GM23338 (cell line): Measurements from ENCODE around the gene LPIN1. TPM values are rescaled to one million over a fixed set of nuclear protein-coding genes. Genes with fewer than 3 reads are reported as not detected.

Experiments
- ATAC-seq: fragments of 200-7000 bp; cut with Tn5 transposase; 3 replicates; pipeline ENCODE4 v1.9.1; 2020
- DNase-seq: peaks from one replicate; pipeline ENCODE4 v3.0.0-alpha.2; 2015; ENCODE audit warnings: low spot score
- H2AFZ ChIP-seq: fragments of 200-600 bp; sonication (generic); 2 replicates; pipeline ENCODE4 v1.8.0; 2016; ENCODE audit warnings: antibody characterized with exemption, mild to moderate bottlenecking, moderate library complexity
- H3F3A ChIP-seq: fragments of 200-600 bp; sonication (generic); replicated peaks from 2 replicates; pipeline ENCODE4 v1.8.0; 2017; ENCODE audit warnings: antibody characterized with exemption, mixed run types, low read depth
- H3K27ac ChIP-seq: fragments of 200-600 bp; sonication (generic); 2 replicates; pipeline ENCODE4 v1.6.1; 2016; ENCODE audit warnings: low read depth
- H3K27me3 ChIP-seq: fragments of 200-600 bp; sonication (generic); 2 replicates; pipeline ENCODE4 v1.8.0; 2016; ENCODE audit warnings: mild to moderate bottlenecking, mixed run types, moderate library complexity; ENCODE audit not compliant: insufficient read depth
- H3K36me3 ChIP-seq: fragments of 200-600 bp; sonication (generic); 2 replicates; pipeline ENCODE4 v1.8.0; 2016; ENCODE audit warnings: mild to moderate bottlenecking; ENCODE audit not compliant: insufficient read depth
- H3K4me1 ChIP-seq: fragments of 200-600 bp; sonication (generic); 2 replicates; pipeline ENCODE4 v1.8.0; 2016; ENCODE audit warnings: mild to moderate bottlenecking, moderate library complexity; ENCODE audit not compliant: insufficient read depth
- H3K4me2 ChIP-seq: fragments of 200-600 bp; sonication (generic); 2 replicates; pipeline ENCODE4 v1.7.1; 2017; ENCODE audit warnings: mixed run types
- H3K4me3 ChIP-seq: fragments of 200-600 bp; sonication (generic); 2 replicates; pipeline ENCODE4 v1.6.1; 2016; ENCODE audit warnings: mixed run types
- H3K79me2 ChIP-seq: fragments of 200-600 bp; sonication (generic); replicated peaks from 2 replicates; pipeline ENCODE4 v1.8.0; 2017; ENCODE audit warnings: mild to moderate bottlenecking; ENCODE audit not compliant: insufficient read depth
- H3K9me2 ChIP-seq: fragments of 200-600 bp; sonication (generic); 2 replicates; pipeline ENCODE4 v1.8.0; 2017; ENCODE audit not compliant: insufficient read depth
- H4K20me1 ChIP-seq: fragments of 200-600 bp; sonication (generic); replicated peaks from 2 replicates; pipeline ENCODE4 v1.8.0; 2017; ENCODE audit warnings: mild to moderate bottlenecking; ENCODE audit not compliant: insufficient read depth
- H3K27ac Mint-ChIP-seq: 2 replicates; pipeline ENCODE4 v1.8.0; 2020; ENCODE audit warnings: inconsistent platforms, mild to moderate bottlenecking, moderate library complexity, mixed read lengths
- H3K27me3 Mint-ChIP-seq: 3 replicates; pipeline ENCODE4 v1.8.0; 2022; ENCODE audit warnings: low read depth, mild to moderate bottlenecking, moderate library complexity, mixed read lengths, inconsistent platforms; ENCODE audit not compliant: insufficient read depth, poor library complexity
- H3K36me3 Mint-ChIP-seq: 3 replicates; pipeline ENCODE4 v1.8.0; 2021; ENCODE audit warnings: low read depth, mild to moderate bottlenecking, inconsistent platforms, moderate library complexity, mixed read lengths
- H3K4me1 Mint-ChIP-seq: 3 replicates; pipeline ENCODE4 v1.8.0; 2020; ENCODE audit warnings: mild to moderate bottlenecking, inconsistent platforms, mixed read lengths
- H3K4me3 Mint-ChIP-seq: 3 replicates; pipeline ENCODE4 v1.8.0; 2021; ENCODE audit warnings: moderate library complexity, mild to moderate bottlenecking, inconsistent platforms, mixed read lengths
- H3K9me3 Mint-ChIP-seq: 3 replicates; pipeline ENCODE4 v1.8.0; 2020; ENCODE audit warnings: moderate library complexity, mild to moderate bottlenecking, inconsistent platforms, mixed read lengths
- CREB1 ChIP-seq: fragments of 250-450 bp; sonication (Bioruptor Pico); IDR thresholded peaks from 2 replicates; pipeline ENCODE4 v1.5.0; 2020; ENCODE audit warnings: low read depth, mild to moderate bottlenecking, moderate library complexity
- EZH2 ChIP-seq: fragments of 200-600 bp; sonication (generic); IDR thresholded peaks from one replicate; pipeline ENCODE4 v1.8.0; 2017; ENCODE audit warnings: antibody characterized with exemption, mild to moderate bottlenecking, low read depth; ENCODE audit not compliant: unreplicated experiment
- NANOG ChIP-seq: IDR thresholded peaks from 2 replicates; pipeline ENCODE4 v1.6.1; 2016; ENCODE audit warnings: antibody characterized with exemption, borderline replicate concordance
- STAT1 ChIP-seq: IDR thresholded peaks from one replicate; pipeline ENCODE4 v1.6.1; 2016; ENCODE audit warnings: antibody characterized with exemption; ENCODE audit not compliant: unreplicated experiment
- ZNF462 ChIP-seq: fragments of 250-450 bp; sonication (Bioruptor Pico); IDR thresholded peaks from 2 replicates; pipeline ENCODE4 v1.5.0; 2020; ENCODE audit warnings: mild to moderate bottlenecking, moderate library complexity
- polyA plus RNA-seq: library from polyadenylated mRNA; unstranded; fragments of >200 nt; fragmentation: Nextera tagmentation; extraction: Ambion mirVana; gene quantifications from 2 replicates; pipeline ENCODE4 v1.2.1, GENCODE V29; 2016
- total RNA-seq: library from RNA; depleted of rRNA; stranded (reverse); fragments of >200 nt; shearing (Covaris generic); gene quantifications from 2 replicates; pipeline ENCODE4 v1.2.3, GENCODE V29; 2014
- TF ChIP-seq, protein P1 (sequence below), 2 experiments: fragments of 200-600 bp in 1 of 2; sonication (generic) in 1 of 2; conservative IDR thresholded peaks; 2 replicates each; pipeline versions ENCODE4 v1.5.1 to v1.6.1; 2016 to 2017; ENCODE audit warnings: antibody characterized with exemption in 2 of 2, low read depth in 2 of 2, mild to moderate bottlenecking in 2 of 2, moderate library complexity in 1 of 2
- TF ChIP-seq, protein P2 (sequence below): IDR thresholded peaks from one replicate; pipeline ENCODE4 v1.6.1; 2018; ENCODE audit warnings: antibody characterized with exemption; ENCODE audit not compliant: unreplicated experiment
- TF ChIP-seq, protein P3 (sequence below): IDR thresholded peaks from 2 replicates; pipeline ENCODE4 v1.6.1; 2016; ENCODE audit warnings: antibody characterized with exemption

Gene LPIN1
- total and polyA plus RNA-seq, 2 experiments from 2014 or later: 4.4 to 9.5 TPM

DNA sequence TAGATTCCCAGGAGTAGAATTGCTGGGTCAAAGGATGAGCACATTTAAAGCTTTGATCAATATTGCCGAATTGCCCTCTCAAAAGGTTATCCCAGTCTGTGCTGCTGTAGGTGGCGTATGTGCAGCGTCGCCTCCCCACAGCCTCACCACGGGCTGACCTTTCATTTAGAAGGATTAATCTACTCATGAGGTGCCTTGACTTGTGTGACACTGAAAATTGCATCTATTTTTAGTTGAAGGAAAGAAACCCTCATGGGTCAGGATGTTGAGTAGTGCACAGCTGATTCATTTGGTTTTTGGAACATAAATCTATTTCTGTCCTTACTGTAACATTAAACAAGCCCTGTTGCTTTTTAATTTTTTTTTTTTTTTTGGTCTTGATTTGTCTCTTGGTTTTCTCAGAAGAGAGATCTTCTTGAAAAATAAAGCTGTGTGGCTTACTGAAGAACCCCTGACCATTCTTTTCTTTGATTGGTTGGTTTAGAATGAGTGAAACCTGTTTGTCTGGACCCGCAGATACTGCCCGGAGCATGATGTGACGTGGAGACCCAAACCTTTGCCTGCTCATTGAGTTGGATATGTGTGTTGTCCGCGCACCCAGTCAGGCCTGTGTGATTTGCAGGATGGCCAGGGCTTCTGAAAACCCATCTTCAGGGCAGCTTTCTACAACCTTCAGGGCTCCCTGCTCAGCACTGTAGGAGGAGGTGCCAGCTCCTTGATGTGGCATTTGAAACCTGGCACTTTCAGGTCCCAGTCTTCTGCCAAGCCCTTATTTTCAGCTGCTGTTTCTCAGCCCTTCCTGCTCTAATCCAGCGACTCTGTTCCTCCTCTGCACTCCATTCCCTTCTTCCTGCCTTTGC, 61.0 kb downstream of the LPIN1 start:
- TF ChIP-seq, protein P1, sequence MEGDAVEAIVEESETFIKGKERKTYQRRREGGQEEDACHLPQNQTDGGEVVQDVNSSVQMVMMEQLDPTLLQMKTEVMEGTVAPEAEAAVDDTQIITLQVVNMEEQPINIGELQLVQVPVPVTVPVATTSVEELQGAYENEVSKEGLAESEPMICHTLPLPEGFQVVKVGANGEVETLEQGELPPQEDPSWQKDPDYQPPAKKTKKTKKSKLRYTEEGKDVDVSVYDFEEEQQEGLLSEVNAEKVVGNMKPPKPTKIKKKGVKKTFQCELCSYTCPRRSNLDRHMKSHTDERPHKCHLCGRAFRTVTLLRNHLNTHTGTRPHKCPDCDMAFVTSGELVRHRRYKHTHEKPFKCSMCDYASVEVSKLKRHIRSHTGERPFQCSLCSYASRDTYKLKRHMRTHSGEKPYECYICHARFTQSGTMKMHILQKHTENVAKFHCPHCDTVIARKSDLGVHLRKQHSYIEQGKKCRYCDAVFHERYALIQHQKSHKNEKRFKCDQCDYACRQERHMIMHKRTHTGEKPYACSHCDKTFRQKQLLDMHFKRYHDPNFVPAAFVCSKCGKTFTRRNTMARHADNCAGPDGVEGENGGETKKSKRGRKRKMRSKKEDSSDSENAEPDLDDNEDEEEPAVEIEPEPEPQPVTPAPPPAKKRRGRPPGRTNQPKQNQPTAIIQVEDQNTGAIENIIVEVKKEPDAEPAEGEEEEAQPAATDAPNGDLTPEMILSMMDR (conservative IDR thresholded peaks at IDR 0.05; ENCODE audit: low read depth in 2 of 2): 0 out of 4 replicates have a peak, but pooled peaks of 1 of the 2 experiments have one; percentile 5
- TF ChIP-seq, protein P2, sequence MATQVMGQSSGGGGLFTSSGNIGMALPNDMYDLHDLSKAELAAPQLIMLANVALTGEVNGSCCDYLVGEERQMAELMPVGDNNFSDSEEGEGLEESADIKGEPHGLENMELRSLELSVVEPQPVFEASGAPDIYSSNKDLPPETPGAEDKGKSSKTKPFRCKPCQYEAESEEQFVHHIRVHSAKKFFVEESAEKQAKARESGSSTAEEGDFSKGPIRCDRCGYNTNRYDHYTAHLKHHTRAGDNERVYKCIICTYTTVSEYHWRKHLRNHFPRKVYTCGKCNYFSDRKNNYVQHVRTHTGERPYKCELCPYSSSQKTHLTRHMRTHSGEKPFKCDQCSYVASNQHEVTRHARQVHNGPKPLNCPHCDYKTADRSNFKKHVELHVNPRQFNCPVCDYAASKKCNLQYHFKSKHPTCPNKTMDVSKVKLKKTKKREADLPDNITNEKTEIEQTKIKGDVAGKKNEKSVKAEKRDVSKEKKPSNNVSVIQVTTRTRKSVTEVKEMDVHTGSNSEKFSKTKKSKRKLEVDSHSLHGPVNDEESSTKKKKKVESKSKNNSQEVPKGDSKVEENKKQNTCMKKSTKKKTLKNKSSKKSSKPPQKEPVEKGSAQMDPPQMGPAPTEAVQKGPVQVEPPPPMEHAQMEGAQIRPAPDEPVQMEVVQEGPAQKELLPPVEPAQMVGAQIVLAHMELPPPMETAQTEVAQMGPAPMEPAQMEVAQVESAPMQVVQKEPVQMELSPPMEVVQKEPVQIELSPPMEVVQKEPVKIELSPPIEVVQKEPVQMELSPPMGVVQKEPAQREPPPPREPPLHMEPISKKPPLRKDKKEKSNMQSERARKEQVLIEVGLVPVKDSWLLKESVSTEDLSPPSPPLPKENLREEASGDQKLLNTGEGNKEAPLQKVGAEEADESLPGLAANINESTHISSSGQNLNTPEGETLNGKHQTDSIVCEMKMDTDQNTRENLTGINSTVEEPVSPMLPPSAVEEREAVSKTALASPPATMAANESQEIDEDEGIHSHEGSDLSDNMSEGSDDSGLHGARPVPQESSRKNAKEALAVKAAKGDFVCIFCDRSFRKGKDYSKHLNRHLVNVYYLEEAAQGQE: no peak
- Histone ChIP-seq H3K4me1 (no peaks in the 10 kb centered on the region), H3K36me3 (no peaks in the 10 kb centered on the region; the same call in 1 of the 2 replicates), H3K9me2 (no peaks in the 10 kb centered on the region), H3K27ac (no peak overlapping the region), H3K4me3 (no peak overlapping the region), H3K79me2 (no peaks in the 10 kb centered on the region), H2AFZ (no peak overlapping the region), H4K20me1 (no peaks in the 10 kb centered on the region), H3F3A (no peaks in the 10 kb centered on the region), H3K4me2 (no peak overlapping the region), H3K27me3 (no peaks in the 10 kb centered on the region)
- no peak for DNase-seq
- H3K27ac Mint-ChIP-seq: no peak overlapping the region
- no peak overlapping the region for H3K4me3 Mint-ChIP-seq
- H3K27me3 Mint-ChIP-seq: peaks cover under 1% of the 10 kb centered on the region
- no peak for ATAC-seq
- peaks cover 25% of the 10 kb centered on the region for H3K36me3 Mint-ChIP-seq
- H3K4me1 Mint-ChIP-seq: no peaks in the 10 kb centered on the region
- no peaks in the 10 kb centered on the region for H3K9me3 Mint-ChIP-seq

DNA sequence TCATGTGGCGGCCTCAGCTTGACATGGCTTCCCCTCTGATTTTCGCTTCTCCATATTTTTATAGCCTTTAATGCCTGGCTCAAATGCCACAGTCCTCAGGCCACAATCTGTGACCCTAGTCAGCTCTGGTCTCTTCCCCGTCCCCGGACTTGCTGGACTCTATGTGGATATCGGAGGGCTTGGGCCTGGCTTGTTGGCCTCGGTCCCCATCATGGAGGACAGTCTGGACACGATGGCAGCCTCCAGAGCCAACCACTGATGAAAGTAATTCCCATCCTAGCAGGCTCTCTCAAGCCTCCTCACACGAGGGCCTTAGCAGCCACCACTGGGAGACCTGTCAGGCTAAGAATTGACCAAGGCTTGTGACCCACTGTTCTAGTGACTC, 61.6 kb downstream of the LPIN1 start:
- H2AFZ ChIP-seq: no peak overlapping the region
- Mint-ChIP-seq H3K27ac (no peak overlapping the region), H3K4me3 (no peak overlapping the region), H3K27me3 (peaks cover 4% of the 10 kb centered on the region), H3K36me3 (peaks cover 25% of the 10 kb centered on the region), H3K9me3 (no peaks in the 10 kb centered on the region), H3K4me1 (no peaks in the 10 kb centered on the region)
- H3K79me2 ChIP-seq: no peaks in the 10 kb centered on the region
- H3K4me2 ChIP-seq: no peak overlapping the region
- H3K9me2 ChIP-seq: no peaks in the 10 kb centered on the region
- no peak for DNase-seq
- H3K4me1 ChIP-seq: no peaks in the 10 kb centered on the region
- H3K27ac ChIP-seq: no peak overlapping the region
- no peaks in the 10 kb centered on the region for H3K27me3 ChIP-seq
- no peak for ATAC-seq
- H4K20me1 ChIP-seq: no peaks in the 10 kb centered on the region
- no peaks in the 10 kb centered on the region for H3F3A ChIP-seq
- H3K36me3 ChIP-seq: no peaks in the 10 kb centered on the region; the same call in 1 of the 2 replicates
- no peak overlapping the region for H3K4me3 ChIP-seq
- TF ChIP-seq CREB1 (CRISPR knock-in tag): no peak
- no peak for TF ChIP-seq ZNF462 (CRISPR knock-in tag)
- no peak for TF ChIP-seq NANOG
- no peak for TF ChIP-seq STAT1
- TF ChIP-seq, protein P3, sequence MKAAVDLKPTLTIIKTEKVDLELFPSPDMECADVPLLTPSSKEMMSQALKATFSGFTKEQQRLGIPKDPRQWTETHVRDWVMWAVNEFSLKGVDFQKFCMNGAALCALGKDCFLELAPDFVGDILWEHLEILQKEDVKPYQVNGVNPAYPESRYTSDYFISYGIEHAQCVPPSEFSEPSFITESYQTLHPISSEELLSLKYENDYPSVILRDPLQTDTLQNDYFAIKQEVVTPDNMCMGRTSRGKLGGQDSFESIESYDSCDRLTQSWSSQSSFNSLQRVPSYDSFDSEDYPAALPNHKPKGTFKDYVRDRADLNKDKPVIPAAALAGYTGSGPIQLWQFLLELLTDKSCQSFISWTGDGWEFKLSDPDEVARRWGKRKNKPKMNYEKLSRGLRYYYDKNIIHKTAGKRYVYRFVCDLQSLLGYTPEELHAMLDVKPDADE: no peak
- TF ChIP-seq EZH2: no peak
